HepG2 (cell line): ENCODE data around the gene PFDN5. TPM values are rescaled to one million over a fixed set of nuclear protein-coding genes. Genes with fewer than 3 reads are reported as not detected.

Experiments
- AHDC1 ChIP-seq: sonication (generic); formaldehyde crosslinking; IDR thresholded peaks from 2 replicates; pipeline ENCODE4 v1.5.1; 2020; ENCODE audit warnings: mild to moderate bottlenecking, missing genetic modification reagents, borderline replicate concordance
- ATF5 ChIP-seq: sonication (generic); formaldehyde crosslinking; IDR thresholded peaks from 2 replicates; pipeline ENCODE4 v1.4.0; 2020; ENCODE audit warnings: mild to moderate bottlenecking, low read depth, missing genetic modification reagents
- FOSL2 ChIP-seq: sonication (generic); formaldehyde crosslinking; IDR thresholded peaks from 2 replicates; pipeline ENCODE4 v1.4.0; 2020; ENCODE audit warnings: missing genetic modification reagents
- HBP1 ChIP-seq: IDR thresholded peaks from 2 replicates; pipeline ENCODE4 v1.6.1; 2016; ENCODE audit warnings: low read depth, control low read depth
- MIER3 ChIP-seq: IDR thresholded peaks from 2 replicates; pipeline ENCODE4 v1.6.1; 2016; ENCODE audit warnings: missing compliant biosample characterization, borderline replicate concordance
- NCOA2 ChIP-seq: sonication (generic); formaldehyde crosslinking; IDR thresholded peaks from 2 replicates; pipeline ENCODE4 v1.8.0; 2022; ENCODE audit warnings: inconsistent platforms
- ZIK1 ChIP-seq: sonication (generic); formaldehyde crosslinking; IDR thresholded peaks from 2 replicates; pipeline ENCODE4 v1.5.0; 2020; ENCODE audit warnings: mild to moderate bottlenecking, low read depth, missing genetic modification reagents, borderline replicate concordance
- ZKSCAN1 ChIP-seq: fragments of 150-350 bp; IDR thresholded peaks from 2 replicates; pipeline ENCODE4 v1.6.1; 2014; ENCODE audit warnings: low read length
- ZKSCAN8 ChIP-seq: IDR thresholded peaks from 2 replicates; pipeline ENCODE4 v1.6.1; 2016; ENCODE audit warnings: borderline replicate concordance, missing genetic modification reagents, missing compliant biosample characterization
- ZNF318 ChIP-seq: sonication (generic); formaldehyde crosslinking; IDR thresholded peaks from 2 replicates; pipeline ENCODE4 v1.4.0; 2020; ENCODE audit warnings: mild to moderate bottlenecking, missing genetic modification reagents
- ZNF337 ChIP-seq: sonication (generic); formaldehyde crosslinking; IDR thresholded peaks from 2 replicates; pipeline ENCODE4 v1.5.1; 2020; ENCODE audit warnings: missing genetic modification reagents, low read depth, mild to moderate bottlenecking, borderline replicate concordance
- polyA plus RNA-seq, 8 experiments: library from polyadenylated mRNA; depleted of rRNA in 3 of 8; stranded (reverse) in 7 of 8; unstranded in 1 of 8; fragments of >200 nt; fragmentation: Illumina TruSeq in 4 of 8; extraction: Trizol in 4 of 8; gene quantifications; 2 replicates each; pipeline versions ENCODE4 v1.2.1 to v1.2.3, GENCODE V29; 2011 to 2016; ENCODE audit warnings: low read depth in 4 of 8, missing spikeins in 1 of 8, mixed read lengths in 1 of 8; ENCODE audit not compliant: insufficient read depth in 1 of 8
- total RNA-seq, 5 experiments: library from RNA; depleted of rRNA; stranded (reverse); fragments of >200 nt; fragmentation: Illumina TruSeq; extraction: Trizol; gene quantifications; 2 replicates each; pipeline ENCODE4 v1.2.3, GENCODE V29; 2016; ENCODE audit warnings: low read depth in 1 of 5

PFDN5 gene
- total and polyA plus RNA-seq, 2 of the 13 experiments (the other 11 are each of a cell fraction or from before 2014, with no cell fraction given): 449 to 462 TPM

- no peak for TF ChIP-seq AHDC1 (CRISPR knock-in tag)
- peak; percentile 92 for TF ChIP-seq ATF5
- TF ChIP-seq ZNF318 (CRISPR knock-in tag): peak; percentile 90; the same call in 1 of the 2 replicates
- no peak; the same call in 1 of the 2 replicates for TF ChIP-seq ZKSCAN8 (CRISPR knock-in tag)
- peak; percentile 55; the same call in 1 of the 2 replicates for TF ChIP-seq ZIK1 (CRISPR knock-in tag)
- peak; percentile 59; the same call in 1 of the 2 replicates for TF ChIP-seq HBP1 (CRISPR knock-in tag)
- TF ChIP-seq ZKSCAN1: no peak
- no peak for TF ChIP-seq ZNF337 (CRISPR knock-in tag)
- TF ChIP-seq MIER3 (CRISPR knock-in tag): peak; percentile 40; the same call in 1 of the 2 replicates
- no peak; the same call in none of the 2 replicates for TF ChIP-seq NCOA2 (CRISPR knock-in tag)
- TF ChIP-seq FOSL2 (CRISPR knock-in tag): peak; percentile 26; the same call in 1 of the 2 replicates
Measured at GRCh38 chr12:53299454-53300180, 4.3 kb downstream of the PFDN5 start, which contains the start of gene MYG1 (continued).
